HCEC 1CT (cell line): ENCODE data around the gene ARRB2.
"Not testable (repeated sequence)": the region's sequence is repeated elsewhere in the genome, so short reads cannot be mapped to it uniquely, and the experiment has no call there.

ENCODE experiments used
- DNase-seq: peaks from one replicate; pipeline ENCODE4 v3.0.0-alpha.2; 2017

The ARRB2 gene

DNA sequence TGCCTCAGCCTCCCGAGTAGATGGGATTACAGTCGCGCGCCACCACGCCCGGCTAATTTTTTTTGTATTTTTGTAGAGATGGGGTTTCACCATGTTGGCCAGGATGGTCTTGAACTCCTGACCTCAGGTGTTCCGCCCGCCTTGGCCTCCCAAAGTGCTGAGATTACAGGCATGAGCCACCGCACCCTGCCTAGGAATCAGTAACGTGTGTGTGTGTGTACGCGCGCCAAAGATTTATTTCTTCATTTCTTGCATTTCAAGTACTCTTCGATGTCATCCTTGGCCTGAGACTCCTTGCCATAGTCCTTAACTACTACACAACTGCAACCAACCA is 5.9 kb upstream of the ARRB2 start:
- DNase-seq = not testable (repeated sequence)

DNA sequence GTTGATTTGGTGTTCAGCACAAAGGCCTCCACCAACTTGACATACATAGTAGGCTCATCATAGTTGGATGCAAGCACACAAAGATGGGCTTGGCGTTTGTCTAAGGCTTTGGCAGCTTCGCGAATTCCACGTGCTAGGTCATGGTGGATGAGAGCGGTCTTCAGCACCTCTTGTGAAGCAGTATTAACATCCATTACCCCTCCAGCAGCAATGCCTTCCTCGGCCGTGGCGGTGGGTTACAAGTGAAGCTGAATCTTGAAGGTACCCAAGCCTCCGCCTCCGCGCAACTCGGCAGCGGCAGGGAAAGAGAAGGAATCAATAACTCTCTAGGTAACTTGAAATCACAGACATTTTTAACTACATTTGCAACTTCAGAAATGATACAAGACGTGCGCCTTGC is 5.4 kb upstream of the ARRB2 start:
- no peak for DNase-seq

DNA sequence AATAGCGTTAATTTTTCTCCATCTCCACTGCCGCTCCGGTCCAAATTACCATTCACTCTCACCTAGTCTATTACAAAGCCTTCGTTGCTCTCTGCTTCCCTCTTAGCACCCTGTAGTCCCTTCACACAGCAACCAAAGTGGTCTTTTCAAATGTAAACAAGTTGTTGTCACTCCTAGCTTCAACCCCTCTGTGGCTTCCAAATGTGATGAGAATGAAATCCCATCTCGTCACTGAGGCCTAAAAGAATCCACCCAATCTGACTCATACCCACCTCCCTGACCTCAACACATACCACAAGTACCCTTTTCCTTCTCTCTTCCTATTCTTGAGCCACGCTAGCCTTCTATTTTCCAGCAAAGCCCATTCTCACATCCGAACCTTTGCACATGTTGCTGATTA is 4.3 kb upstream of the ARRB2 start:
- DNase-seq = peak; percentile 57

DNA sequence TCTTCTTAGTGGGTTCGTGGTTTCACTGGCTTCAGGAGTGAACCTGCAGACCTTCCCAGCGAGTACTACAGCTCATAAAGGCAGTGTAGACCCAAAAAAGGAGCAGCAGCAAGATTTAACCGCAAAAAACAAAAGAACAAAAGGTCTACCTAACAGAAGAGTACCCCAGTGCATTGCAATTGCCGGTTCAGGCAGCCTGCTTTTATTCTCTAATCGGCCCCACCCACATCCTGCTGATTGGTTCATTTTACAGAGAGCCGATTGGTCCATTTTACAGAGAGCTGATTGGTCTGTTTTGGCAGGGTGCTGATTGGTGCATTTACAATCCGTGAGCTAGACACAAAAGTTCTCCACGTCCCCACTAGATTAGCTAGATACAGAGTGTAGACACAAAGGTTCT is 2.0 kb upstream of the ARRB2 start:
- no peak for DNase-seq

DNA sequence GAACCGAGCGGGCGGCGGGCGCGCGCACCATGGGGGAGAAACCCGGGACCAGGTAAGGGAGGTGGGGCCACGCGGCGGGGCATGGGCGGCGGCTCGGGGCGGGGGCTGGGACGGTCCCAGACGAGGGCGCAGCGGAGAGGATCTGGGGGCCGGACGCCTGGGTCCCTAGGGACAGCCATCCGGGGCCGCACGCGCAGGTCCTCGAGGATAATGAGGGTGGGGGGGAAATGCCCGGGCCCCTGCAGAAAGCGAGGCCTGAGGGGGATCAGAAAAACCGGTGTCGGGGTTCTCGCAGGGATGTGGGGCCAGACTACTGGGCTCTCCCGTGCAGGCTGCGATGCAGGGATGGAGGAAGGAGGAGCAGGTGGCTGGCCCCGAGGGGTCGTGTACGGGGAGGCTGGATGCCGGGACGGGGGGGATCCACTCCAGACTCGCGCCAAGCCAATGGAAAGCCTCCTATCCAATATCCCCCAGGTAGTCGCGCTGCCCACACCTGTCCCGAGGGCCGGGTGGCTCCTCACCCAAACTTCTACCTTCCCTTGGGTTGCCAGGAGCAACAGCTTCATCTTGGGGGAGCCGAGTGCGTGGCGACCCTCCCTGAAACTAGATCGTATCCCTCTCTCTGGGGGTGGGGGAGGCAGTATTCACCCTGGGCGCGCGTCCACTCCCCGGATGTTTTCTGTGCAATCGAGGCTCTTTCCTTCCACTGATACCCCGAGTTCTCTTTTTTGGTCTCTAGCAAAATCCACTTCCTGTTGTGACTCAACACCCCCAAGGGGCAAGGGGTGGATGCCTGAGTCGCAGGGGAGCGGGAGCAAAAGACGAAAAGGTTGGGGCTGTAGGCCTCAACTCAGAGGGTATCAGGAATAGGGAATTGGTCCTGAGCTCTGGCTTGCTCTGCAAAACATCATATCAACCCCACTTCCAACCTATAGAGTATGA is 532 bp downstream of the ARRB2 start:
- DNase-seq = no peak

DNA sequence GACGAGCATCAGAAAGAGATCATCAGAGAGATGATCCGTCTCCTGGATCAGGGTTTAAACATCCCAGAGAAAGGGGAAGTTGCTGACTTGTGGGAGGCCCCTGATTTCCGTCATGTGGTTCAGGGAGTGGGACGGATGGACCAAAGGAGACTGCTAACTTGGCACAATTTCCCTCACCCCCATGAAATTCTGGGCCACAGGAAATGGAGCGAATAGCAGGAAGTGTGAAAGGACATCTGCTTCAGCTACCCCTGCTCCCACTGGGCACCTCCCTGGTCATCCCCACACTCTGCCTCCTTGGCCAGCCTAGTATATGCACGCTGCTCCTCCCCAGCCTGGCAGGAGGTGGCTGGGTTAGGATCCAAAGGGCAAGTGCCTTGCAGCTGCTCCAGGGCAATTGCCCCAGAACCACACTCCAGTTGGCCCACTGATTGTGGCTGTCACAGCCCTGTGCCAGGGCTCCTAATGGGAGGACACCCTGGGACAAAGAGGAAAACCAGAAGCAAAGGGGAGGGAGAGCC is 1.3 kb downstream of the ARRB2 start:
- no peak for DNase-seq

DNA sequence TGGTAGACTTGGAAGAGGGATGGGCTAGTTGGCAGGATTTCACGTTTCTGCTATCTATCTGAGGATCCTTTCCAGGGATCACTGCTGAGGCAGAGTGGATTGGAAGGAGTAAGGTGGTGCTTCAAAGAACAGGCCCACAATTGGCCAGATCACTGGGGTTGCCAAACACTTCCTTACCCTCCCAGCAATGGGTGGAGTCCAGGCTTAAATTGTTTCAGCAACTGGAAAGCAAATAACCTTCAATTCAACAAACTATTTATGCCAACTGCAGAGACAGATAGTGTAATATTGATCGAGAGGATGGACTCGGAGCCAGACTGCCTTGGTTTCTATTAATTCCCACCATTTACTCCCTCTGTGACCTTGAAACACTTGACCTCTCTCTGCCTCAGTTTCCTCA is 2.1 kb downstream of the ARRB2 start:
- no peak for DNase-seq

DNA sequence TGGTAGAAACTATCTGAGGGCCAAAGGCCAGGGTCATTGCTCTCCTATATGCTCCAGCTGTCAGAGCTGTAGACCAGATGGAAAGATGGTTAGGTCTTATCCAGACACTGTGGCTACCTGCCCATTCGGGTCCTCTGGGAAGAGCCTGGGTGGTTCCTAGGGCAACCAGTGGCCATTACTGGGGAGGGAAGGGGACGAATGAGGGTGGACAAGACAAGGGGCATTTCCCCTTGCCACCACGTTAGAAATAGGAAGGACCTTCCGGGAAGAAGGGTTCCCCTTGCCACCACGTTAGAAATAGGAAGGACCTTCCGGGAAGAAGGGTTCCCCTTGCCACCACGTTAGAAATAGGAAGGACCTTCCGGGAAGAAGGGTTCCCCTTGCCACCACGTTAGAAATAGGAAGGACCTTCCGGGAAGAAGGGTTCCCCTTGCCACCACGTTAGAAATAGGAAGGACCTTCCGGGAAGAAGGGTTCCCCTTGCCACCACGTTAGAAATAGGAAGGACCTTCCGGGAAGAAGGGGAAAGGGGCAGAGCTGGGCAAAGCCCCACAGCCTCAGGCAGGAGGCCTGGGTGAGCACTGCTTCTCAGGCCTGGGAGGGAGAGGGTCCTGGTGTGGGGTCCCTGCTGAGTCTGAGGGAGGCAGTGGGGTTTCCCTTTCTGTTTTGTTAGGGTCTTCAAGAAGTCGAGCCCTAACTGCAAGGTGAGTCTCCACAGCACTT is 4.1 kb downstream of the ARRB2 start:
- DNase-seq = not testable (repeated sequence)

DNA sequence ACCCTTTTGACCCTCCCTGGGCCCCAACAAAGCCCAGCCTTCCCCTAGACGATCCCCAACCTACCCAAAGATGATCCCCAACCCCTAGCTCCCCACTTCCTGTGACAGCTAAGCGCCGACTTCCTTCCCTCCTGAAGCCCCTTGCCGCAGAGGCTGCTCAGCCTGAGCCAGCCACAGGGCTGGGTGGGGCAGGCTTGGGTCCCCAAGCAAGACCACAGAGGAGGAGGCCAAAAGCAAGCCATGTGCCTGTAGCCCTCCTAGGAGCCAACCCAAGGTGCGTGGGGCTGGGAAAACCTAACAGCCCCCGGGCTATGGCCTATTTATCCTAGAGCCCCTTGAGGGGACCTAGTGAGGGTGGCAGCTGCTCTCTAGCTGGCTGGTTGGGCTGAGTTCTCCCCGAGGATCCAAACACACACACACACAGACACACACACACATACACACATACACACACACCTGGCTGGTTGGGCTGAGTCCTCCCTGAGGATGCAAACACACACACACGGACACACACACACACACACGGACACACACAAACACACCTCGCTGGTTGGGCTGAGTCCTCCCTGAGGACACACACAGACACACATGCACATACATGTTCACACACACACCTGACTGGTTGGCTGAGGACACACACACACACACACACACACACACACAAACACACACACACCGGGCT is 4.8 kb downstream of the ARRB2 start:
- DNase-seq = no peak

DNA sequence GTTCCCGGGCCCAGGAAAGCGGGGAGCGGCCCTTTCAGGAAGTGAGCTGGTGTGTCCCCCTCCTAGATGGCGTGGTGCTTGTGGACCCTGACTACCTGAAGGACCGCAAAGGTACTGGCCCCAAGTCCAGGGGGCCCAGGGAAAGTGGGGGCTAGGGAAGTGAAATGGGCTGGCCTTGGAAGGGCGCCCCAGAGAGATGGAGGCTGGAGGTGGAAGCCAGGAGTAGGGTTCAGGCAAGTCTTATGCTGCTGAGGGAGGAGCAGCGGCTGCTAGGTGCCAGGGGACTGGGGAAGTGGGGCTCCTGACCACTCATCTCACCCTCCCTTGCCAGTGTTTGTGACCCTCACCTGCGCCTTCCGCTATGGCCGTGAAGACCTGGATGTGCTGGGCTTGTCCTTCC is 5.6 kb downstream of the ARRB2 start:
- no peak for DNase-seq

DNA sequence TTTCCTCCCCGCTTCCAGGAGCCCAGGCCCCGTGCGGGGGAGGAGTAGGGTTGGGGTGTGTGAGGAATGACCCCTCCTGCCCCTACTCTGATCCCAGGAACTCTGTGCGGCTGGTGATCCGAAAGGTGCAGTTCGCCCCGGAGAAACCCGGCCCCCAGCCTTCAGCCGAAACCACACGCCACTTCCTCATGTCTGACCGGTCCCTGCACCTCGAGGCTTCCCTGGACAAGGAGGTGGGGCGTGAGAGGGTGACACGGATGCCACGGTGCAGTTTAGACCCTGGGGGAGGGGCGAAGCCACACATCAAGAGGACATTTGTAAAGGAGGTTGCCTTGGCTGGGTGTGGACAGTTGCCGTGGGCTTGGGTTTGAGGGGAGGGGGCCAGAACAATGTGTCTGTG is 7.4 kb downstream of the ARRB2 start:
- no peak for DNase-seq

DNA sequence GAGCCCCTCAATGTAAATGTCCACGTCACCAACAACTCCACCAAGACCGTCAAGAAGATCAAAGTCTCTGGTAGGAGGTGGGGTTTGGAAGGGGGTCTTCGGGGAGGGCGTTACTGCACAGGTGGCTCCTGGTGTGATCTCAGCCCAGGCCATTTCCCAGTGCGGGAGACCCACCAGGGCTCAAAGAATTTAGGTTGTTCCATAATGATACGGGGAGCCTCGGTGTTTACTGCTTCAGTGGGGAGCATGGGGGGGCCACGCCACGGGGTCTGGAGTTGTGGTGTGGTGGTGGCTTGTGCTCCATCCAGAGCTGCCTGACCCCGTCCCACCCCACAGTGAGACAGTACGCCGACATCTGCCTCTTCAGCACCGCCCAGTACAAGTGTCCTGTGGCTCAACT is 7.8 kb downstream of the ARRB2 start:
- no peak for DNase-seq

DNA sequence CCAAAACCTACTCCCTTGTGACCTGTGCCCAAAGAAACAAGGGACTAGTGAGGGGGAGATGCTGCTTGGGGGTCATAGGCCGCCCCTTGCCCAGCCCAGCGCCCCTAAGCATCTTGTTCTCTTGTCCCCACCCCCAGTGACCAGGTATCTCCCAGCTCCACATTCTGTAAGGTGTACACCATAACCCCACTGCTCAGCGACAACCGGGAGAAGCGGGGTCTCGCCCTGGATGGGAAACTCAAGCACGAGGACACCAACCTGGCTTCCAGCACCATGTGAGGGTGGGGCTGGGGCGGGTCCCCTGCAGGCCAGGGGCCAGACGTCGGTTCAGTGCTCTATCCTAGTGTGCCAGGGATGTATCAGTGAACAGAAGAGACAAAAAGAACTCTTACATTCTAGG is 8.7 kb downstream of the ARRB2 start:
- DNase-seq = no peak

DNA sequence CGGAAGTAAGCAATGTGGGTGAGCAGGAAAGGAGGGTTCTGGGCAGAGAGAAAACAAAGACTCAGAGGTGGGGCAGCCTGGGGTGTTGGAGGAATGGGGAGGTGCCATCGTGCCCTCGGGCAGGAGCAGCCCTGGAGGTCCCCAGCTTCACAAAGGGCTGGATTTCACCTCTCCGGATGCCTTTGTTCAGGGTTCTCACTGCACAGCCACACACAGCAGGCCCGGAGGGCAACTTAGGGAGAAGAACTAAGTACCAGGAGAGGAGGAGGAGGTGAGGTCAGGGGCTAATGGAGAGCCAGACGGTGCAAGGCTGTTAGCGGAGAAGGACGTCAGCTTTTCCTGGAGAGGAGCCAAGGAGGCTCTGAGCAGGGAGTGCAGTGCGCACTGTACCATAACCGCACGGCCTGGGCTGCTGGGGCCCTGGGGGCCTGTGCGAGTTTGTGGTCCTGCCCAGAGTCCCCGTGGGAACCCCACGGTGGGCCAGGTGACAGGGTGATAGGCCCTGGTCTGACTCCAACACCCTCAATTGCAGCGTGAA is 9.3 kb downstream of the ARRB2 start:
- DNase-seq = no peak

DNA sequence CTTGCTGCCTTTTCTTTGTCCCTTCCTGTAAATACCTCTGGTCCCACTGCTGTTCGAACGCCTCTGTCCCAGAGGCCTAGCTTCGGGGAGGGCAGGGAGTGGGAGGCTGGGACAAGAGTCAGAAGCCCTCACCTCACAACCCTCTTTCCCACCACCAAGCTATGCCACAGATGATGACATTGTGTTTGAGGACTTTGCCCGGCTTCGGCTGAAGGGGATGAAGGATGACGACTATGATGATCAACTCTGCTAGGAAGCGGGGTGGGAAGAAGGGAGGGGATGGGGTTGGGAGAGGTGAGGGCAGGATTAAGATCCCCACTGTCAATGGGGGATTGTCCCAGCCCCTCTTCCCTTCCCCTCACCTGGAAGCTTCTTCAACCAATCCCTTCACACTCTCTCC is 10.4 kb downstream of the ARRB2 start:
- no peak for DNase-seq

DNA sequence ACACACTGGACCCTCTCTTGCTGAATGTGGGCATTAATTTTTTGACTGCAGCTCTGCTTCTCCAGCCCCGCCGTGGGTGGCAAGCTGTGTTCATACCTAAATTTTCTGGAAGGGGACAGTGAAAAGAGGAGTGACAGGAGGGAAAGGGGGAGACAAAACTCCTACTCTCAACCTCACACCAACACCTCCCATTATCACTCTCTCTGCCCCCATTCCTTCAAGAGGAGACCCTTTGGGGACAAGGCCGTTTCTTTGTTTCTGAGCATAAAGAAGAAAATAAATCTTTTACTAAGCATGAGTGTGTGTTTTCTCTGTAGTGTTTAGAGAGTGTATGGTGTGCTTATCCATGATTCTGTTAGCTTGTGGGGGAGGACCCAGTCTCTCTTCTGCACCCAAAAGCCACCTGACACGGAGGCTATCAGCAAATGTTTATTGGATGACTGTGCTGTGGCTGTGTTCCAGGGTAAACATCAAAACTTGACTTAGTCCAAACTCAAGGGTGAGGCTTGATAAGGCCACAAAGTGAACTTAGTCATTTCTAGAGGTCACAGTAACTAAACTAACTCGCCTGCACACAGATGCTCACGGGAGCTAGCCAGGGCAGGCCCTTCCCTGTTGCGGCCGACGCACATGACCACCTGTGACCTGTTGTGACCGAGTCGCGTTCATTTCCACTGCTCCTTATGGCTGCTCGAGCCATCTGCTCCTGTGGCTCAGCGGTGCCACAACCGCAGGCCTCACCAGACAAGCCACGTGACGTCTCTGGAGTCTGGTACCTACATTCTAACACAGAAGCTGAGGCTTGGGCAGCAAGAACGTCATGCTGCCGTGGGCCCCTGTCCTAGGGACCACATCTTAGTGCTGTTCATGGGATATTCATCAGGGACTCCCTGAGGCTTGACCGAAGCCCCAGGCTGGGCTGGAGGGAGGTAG is 11.0 kb downstream of the ARRB2 start:
- no peak for DNase-seq

DNA sequence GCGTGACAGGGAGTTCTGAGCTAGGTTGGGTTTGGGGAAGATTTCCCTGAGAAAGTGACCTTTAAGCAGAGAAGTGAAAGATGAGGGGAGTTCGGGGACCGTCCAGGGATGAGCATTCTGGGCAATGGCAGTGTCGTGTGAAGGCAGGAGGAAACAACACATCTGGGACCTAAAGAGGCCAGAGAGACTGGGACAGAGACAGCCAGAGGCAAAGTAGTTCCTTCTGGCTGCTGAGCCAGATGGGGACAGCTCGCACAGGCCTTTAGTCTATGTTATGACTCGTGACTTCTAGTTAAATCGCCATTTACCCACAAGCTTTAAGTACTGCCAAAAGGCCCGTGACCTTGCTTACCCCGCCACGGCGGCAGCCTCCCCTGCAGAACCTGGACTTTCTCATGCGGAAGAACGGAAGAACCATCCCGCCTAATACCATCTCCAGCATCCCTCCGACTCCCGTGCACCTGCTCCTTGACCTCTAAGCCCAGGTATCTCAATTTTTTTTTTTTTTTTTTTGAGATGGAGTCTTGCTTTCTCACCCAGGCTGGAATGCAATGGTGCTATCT is 12.3 kb downstream of the ARRB2 start:
- no peak for DNase-seq

DNA sequence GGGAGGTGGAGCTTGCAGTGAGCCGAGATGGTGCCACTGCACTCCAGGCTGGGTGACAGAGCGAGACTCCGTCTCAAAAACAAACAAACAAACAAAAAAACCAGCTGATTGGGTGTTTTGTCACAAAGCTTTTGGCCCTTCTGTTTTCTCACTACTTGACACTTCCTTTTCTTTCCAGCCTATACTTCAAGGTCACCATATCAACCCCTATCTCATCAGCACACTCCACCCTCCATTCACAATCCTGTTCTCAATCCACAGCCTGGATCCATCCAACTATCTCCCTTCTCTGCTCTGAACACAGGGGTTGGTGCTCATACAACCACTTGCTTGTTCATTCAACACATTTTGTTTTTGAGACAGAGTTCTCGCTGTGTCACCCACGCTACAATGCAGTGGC is 14.2 kb downstream of the ARRB2 start:
- DNase-seq = no peak

DNA sequence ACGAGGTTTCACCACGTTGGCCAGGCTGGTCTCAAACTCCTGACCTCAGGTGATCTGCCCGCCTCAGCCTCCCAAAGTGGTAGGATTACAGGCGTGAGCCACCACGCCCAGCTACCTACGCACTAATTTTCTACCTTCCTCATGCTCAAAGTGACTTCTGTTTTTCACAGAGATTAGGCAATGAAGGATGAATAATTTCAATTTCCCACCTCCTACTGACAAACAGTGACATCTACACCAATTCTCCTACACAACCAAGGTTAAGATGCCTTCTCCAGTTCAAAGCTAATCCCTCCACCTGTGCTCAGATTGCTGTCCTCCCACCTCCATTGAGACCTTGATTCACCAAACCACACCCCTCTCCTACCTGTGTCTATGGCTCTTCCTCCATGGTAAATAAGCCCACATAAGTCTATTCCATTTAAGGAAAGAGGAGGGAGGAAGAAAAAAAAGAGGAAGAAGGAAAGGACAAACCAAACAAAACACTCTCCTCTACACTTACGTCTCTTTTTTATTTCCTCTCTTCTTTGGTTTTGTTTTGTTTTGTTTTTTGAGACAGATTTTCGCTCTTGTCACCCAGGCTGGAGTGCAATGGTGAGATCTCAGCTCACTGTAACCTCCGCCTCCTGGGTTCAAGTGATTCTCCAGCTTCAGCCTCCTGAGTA is 15.3 kb downstream of the ARRB2 start:
- DNase-seq = no peak

DNA sequence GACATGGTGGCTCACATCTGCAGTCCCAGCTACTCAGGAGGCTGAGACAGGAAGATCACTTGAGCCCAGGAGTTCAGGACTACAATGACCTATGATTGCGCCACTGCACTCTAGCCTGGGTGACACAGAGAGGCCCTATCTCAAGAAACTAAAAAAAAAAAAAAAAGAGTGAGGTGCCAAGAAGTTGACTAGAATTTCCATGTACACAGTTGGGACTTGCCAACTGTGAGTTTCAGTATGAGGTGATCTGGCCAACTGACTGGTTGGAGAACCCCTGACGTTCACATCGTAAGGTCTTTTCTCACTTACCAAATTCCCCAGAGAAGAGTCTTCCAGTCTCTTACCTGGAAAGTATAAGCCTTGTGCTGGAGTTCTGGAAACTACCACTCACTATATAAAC is 17.7 kb downstream of the ARRB2 start:
- no peak for DNase-seq

DNA sequence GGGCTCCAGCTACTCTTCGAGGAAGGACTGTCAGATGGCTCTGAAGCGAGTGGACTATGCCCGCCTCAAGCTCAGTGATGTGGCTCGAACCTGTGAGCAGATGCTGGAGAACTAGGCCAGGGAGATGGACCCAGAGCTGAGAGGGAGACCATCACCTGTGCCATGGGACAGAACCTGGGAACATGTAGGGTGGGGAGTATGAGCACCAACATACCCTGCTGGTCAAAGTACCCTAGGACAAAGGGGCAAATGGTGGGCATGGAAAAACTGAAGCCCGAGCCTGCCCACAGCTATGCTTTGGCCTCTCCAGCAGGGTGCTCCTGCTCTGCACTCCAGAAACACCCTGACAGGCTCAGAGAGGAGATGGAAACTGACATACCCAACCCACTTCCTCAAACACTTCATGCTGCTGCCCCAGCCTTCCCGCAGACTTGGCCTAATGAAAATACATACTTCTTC is 22.7 kb downstream of the ARRB2 start:
- no peak for DNase-seq
